ENCODE data around the gene ARL5A. TPM values are rescaled to one million over a fixed set of nuclear protein-coding genes. Genes with fewer than 3 reads are reported as not detected.
A peak's percentile ranks its signal among the peaks of the same experiment; 100 is the strongest.

ARL5A gene
- total and polyA plus RNA-seq, 12 donors: 8.3 to 62.3 (median 55.6) TPM

- Histone ChIP-seq H3K36me3 (peaks cover 0 to 87% (median 39%) of the 10 kb centered on the region in 9 donors), H3K4me1 (peaks cover 0 to 20% (median 12%) of the 10 kb centered on the region in 9 donors), H3K27me3 (no peaks in the 10 kb centered on the region), H3K4me3 (no peak overlapping the region), H3K9me3 (peaks cover 0 to 6% (median 0%) of the 10 kb centered on the region in 11 donors), H3K27ac (no peak overlapping the region)
- ATAC-seq (peak in 1 of 8 donors; percentile 55), DNase-seq (no peak)
- TF ChIP-seq CTCF (IDR thresholded peaks at IDR 0.05): peak; percentile 25 to 76 (median 62)
- 91 to 96% methylated on average over 5 of the region's 5 CpGs for WGBS, 2 donors
- intact Hi-C loops (cut with DNase I): no loop called here
These were observed 19.8 kb downstream of the ARL5A start for GRCh38 chr2:151808258-151809072.

DNA sequence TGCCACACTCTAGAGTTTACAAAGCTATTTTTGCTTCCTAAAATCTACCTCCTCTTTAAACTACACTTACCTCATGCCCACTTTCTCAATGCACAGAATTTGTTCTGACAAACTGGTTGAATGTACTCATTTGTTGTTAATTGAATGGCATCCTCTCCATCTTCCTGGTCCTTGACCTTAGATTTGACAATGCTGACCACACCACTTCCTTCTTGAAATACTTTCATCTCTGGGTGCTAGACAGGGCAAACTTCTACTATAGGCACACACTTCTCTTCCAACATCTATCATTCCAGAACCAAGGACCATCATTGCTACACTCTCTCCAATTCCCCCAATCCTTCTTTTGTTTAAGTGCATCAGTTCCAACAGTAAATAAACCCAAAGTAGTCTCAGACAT is 22.3 kb downstream of the ARL5A start:
- Histone ChIP-seq H3K4me1 (peaks cover 0 to 20% (median 12%) of the 10 kb centered on the region in 9 donors), H3K9me3 (no peaks in the 10 kb centered on the region), H3K4me3 (no peak overlapping the region), H3K36me3 (peaks cover 0 to 87% (median 27%) of the 10 kb centered on the region in 9 donors), H3K27me3 (no peaks in the 10 kb centered on the region), H3K27ac (no peak overlapping the region)
- ATAC-seq (no peak), DNase-seq (no peak)
- intact Hi-C loops (cut with DNase I): no loop called here
- no peak for TF ChIP-seq CTCF (IDR thresholded peaks at IDR 0.05)

GRCh38 chr2:151805343-151805742 is 22.9 kb downstream of the ARL5A start:
- no peak overlapping the region for H3K27ac ChIP-seq
- no peaks in the 10 kb centered on the region for H3K9me3 ChIP-seq
- H3K36me3 ChIP-seq: peaks cover 0 to 87% (median 21%) of the 10 kb centered on the region in 9 donors
- intact Hi-C loops (cut with DNase I): no loop called here
- no peak for TF ChIP-seq CTCF (IDR thresholded peaks at IDR 0.05)
- H3K4me3 ChIP-seq: no peak overlapping the region
- peaks cover 0 to 20% (median 12%) of the 10 kb centered on the region in 9 donors for H3K4me1 ChIP-seq
- H3K27me3 ChIP-seq: no peaks in the 10 kb centered on the region
- no peak for ATAC-seq
- no peak for DNase-seq
- WGBS, 2 donors: 98 to 99% methylated on average over 1 of the region's 1 CpG

DNA sequence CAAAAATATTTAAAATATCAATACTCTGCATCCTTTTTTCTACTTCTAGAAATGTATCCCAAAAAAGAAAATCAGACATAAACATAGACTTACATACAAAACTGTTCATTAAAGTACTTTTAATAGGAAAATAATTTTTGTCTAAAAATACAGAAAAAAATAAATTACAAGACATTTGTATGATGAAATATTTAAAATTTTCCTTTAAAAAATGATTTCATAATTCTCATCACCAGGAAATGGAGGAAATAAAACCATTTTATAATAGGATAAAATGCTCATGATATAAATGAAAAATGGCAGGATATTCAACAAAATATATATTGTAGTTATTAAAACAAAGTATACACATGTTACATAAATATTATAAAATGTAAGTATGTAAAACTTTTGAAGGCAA is 24.4 kb downstream of the ARL5A start:
- Histone ChIP-seq H3K27ac (no peak overlapping the region), H3K36me3 (peaks cover 0 to 81% (median 21%) of the 10 kb centered on the region in 9 donors), H3K27me3 (no peaks in the 10 kb centered on the region), H3K4me3 (no peak overlapping the region), H3K9me3 (no peaks in the 10 kb centered on the region), H3K4me1 (peaks cover 0 to 17% (median 10%) of the 10 kb centered on the region in 9 donors)
- no peak for TF ChIP-seq CTCF (IDR thresholded peaks at IDR 0.05)
- ATAC-seq: no peak
- no peak for DNase-seq
- intact Hi-C loops (cut with DNase I): no loop called here
